Panc1 (cell line): Measurements from ENCODE around the gene MED16.

Experiments used
- POLR2AphosphoS5 ChIP-seq: IDR thresholded peaks from 2 replicates; pipeline ENCODE4 v1.6.1; 2012; ENCODE audit warnings: mild to moderate bottlenecking, low read depth, low read length, moderate library complexity
- REST ChIP-seq, 2 experiments: IDR thresholded peaks; 2 replicates each; pipeline ENCODE4 v1.6.1; 2011 to 2012; ENCODE audit warnings: low read depth in 2 of 2, control low read depth in 1 of 2, low read length in 1 of 2, mild to moderate bottlenecking in 1 of 2, moderate library complexity in 1 of 2; ENCODE audit not compliant: insufficient read depth in 1 of 2
- SIN3A ChIP-seq: IDR thresholded peaks from 2 replicates; pipeline ENCODE4 v1.6.1; 2012; ENCODE audit warnings: low read depth, mild to moderate bottlenecking, low read length, moderate library complexity, borderline replicate concordance; ENCODE audit not compliant: insufficient read depth
- TCF7L2 ChIP-seq: IDR thresholded peaks from 2 replicates; pipeline ENCODE4 v1.6.1; 2011; ENCODE audit warnings: mild to moderate bottlenecking, low read depth, low read length, inconsistent platforms
- TF ChIP-seq, protein P1 (sequence below): fragments of 450-650 bp; IDR thresholded peaks from 2 replicates; pipeline ENCODE4 v1.5.1; 2017; ENCODE audit warnings: mild to moderate bottlenecking

DNA sequence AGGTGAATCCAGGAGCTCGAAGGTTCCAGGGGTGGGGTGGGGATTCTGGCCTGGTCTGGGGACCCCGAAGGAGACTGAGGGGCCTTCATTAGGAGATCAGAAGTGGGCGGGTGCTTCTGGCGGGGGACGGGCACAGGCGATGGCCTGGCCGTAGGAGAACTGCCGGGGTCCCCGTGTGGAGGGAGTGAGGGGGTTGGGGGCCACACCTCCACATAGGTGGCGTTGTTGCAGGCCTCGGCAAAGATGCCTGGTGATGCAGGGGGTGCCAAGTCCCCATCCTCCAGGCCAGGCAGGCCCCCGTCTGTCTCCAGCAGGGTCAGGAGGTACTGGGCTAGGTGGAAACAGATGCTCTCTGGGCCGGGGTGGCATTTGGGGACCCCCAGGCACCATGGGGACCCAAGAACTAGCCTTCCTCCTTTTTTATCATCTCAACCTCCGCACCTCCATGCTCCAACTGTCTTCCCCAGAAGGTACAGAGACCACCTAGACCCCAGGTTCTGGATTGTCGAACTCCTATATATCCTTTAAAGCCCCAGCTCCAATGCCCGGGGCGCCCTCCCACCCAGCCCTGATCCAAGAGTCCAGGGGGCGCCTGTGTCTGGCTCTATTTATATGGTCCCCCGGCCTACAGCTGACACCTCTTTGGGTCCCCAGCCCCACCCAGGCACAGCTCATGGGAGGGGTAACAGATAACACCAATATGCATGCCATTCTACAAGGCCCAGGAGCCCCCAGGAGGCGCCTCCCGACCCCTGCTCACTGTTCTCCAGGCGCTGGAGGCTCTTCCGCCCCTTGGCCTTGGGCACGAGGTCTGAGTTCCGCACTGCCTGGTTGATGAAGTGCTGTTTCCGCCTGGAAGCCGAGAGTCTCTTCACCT lies 8.5 kb upstream of the MED16 start:
- TF ChIP-seq REST (IDR thresholded peaks at IDR 0.05; ENCODE audit: insufficient read depth in 1 of 2, low read depth in 2 of 2, low read length in 1 of 2), result no peak
- TF ChIP-seq POLR2AphosphoS5, result no peak
- TF ChIP-seq, protein P1, sequence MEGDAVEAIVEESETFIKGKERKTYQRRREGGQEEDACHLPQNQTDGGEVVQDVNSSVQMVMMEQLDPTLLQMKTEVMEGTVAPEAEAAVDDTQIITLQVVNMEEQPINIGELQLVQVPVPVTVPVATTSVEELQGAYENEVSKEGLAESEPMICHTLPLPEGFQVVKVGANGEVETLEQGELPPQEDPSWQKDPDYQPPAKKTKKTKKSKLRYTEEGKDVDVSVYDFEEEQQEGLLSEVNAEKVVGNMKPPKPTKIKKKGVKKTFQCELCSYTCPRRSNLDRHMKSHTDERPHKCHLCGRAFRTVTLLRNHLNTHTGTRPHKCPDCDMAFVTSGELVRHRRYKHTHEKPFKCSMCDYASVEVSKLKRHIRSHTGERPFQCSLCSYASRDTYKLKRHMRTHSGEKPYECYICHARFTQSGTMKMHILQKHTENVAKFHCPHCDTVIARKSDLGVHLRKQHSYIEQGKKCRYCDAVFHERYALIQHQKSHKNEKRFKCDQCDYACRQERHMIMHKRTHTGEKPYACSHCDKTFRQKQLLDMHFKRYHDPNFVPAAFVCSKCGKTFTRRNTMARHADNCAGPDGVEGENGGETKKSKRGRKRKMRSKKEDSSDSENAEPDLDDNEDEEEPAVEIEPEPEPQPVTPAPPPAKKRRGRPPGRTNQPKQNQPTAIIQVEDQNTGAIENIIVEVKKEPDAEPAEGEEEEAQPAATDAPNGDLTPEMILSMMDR, result no peak
- TF ChIP-seq TCF7L2, result no peak
- no peak for TF ChIP-seq SIN3A
